Uterus (tissue), 2 donors: ENCODE measurements around the gene HLA-DOA.

Source experiments
- POLR2A ChIP-seq, 2 donors: fragments of 450-650 bp; IDR thresholded peaks; one replicate each; pipeline ENCODE4 v1.6.1; 2016; ENCODE audit warnings: antibody characterized with exemption in 2 of 2, mild to moderate bottlenecking in 1 of 2, moderate library complexity in 1 of 2
- TF ChIP-seq, protein P1 (sequence below), 4 experiments: fragments of 200-600 bp in 2 of 4; fragments of 450-650 bp in 2 of 4; sonication (generic) in 2 of 4; IDR thresholded peaks; one replicate each; pipeline ENCODE4 v1.5.1; 2016 to 2019; ENCODE audit warnings: antibody characterized with exemption in 4 of 4, mild to moderate bottlenecking in 2 of 4, moderate library complexity in 1 of 4

DNA sequence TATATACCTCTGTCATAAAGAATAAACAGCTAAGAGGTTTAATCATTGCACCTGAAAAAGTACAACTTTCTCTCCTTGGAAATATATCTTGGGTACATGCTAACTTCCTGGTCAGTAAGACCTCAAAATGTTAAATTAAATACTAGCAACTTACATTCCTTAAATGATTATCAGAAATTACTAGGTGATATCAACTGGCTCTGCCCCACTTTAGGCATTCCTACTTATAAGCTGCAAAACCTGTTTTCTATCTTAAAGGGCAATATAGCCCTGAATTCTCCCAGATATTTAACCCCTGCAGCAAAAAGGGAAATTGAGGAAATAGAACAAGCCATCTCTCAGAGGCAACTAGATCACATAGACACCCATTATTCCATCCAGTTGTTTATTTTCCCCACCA, 43.2 kb upstream of the HLA-DOA start:
- TF ChIP-seq, protein P1, sequence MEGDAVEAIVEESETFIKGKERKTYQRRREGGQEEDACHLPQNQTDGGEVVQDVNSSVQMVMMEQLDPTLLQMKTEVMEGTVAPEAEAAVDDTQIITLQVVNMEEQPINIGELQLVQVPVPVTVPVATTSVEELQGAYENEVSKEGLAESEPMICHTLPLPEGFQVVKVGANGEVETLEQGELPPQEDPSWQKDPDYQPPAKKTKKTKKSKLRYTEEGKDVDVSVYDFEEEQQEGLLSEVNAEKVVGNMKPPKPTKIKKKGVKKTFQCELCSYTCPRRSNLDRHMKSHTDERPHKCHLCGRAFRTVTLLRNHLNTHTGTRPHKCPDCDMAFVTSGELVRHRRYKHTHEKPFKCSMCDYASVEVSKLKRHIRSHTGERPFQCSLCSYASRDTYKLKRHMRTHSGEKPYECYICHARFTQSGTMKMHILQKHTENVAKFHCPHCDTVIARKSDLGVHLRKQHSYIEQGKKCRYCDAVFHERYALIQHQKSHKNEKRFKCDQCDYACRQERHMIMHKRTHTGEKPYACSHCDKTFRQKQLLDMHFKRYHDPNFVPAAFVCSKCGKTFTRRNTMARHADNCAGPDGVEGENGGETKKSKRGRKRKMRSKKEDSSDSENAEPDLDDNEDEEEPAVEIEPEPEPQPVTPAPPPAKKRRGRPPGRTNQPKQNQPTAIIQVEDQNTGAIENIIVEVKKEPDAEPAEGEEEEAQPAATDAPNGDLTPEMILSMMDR (IDR thresholded peaks at IDR 0.05), result no peak
- TF ChIP-seq POLR2A (IDR thresholded peaks at IDR 0.05), result no peak
